Adipose tissue (tissue), 3 donors: ENCODE results near the gene MYO18B. TPM values are rescaled to one million over a fixed set of nuclear protein-coding genes. Genes with fewer than 3 reads are reported as not detected.

Experiments used
- H3K27ac ChIP-seq: one replicate; pipeline ENCODE4 v1.5.1; 2013; ENCODE audit warnings: low read depth, low read length
- WGBS, 3 donors: extraction: QIAGEN DNeasy Blood & Tissue Kit; methylation state at CpG; one replicate each; pipeline ENCODE4 v1.1.7; 2013; 5-methylcytosine and 5-hydroxymethylcytosine counted together
- polyA plus RNA-seq, 3 donors: library from polyadenylated mRNA; stranded (reverse); fragments of 200-250 nt; gene quantifications; one replicate each; pipeline ENCODE4 v1.2.3, GENCODE V29; 2013
- donor health status: healthy with polysubstance abuse.
- donor health status: Bipolar disorder and iron deficiency.
- donor health status: healthy.

The MYO18B gene
- polyA plus RNA-seq, 3 donors: 0.06 to 0.34 (median 0.21) TPM

DNA sequence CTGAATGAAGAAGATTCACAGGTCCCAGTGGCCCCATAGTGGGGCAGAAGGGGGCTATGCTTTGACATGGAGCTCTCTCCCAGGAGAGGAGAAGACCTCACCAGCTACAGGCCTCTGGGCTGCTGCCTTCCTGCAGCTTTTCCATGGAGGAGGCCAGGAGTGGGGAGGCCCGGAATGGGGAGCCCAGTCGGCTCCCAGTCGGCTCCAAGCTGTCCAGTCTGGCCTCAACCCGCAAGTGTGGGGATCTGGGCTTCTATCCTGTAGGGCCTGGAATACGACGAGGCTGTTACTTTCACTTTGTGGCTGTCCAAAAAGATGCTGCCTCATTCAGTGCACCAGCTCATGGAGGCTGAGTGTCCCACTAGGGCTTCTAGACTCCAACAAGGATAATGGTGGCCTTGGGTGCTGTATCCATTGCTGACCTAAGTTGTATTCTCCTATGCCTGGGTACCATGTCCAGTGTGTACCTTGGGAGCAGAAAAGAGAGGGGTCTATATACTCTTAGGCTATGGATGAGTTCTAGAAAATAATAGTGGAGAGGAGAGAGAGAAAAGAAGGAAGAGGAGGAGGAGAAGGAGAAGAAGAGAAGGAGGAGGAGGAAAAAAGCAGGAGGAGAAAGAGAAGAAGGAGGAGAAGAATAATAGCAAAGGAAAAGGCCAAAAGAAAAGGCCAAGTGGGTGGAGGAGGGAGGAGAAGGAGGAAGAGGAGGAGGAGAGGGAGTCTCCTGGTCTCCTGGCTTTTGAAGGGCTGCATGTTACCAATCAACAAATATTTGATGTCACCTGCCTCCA is 1.1 kb downstream of the MYO18B start:
- 81 to 88% (median 87%) methylated on average over 6 of the region's 6 CpGs for WGBS, 3 donors
- no peak overlapping the region for H3K27ac ChIP-seq

- 80 to 90% (median 89%) methylated on average over 4 of the region's 4 CpGs for WGBS, 3 donors
- no peak overlapping the region for H3K27ac ChIP-seq
Observed at GRCh38 chr22:25744694-25745093, 2.7 kb downstream of the MYO18B start.

DNA sequence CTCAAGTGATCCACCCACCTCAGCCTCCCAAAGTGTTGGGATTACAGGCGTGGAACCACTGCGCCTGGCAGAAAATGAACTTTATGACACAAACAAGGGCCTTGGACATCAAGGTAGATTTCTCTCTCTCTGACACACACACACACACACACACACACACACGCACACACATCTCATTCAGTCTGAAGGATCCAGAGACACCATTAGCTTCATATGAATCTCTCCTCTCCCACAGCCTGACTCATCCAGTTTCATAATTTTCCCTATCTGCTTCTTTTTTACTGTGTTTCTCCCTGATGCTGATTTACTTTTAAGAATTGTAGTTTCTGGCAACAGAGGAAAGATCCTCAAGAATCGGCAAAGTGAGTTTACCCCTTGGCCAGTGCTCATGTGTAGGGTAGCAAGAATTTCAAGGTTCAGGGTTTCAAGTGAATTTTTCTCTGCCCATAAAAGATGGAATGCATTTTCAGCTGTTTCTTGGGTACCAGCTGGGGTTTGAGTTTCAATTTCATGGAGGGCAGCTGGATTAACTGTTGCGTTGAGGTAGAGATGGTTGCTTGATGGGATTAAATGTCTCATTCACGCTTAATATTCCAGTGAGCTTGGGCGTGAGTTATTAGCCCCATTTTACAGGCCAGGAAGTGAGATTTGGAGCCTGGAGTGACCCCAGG is 3.5 kb downstream of the MYO18B start:
- H3K27ac ChIP-seq: no peak overlapping the region

DNA sequence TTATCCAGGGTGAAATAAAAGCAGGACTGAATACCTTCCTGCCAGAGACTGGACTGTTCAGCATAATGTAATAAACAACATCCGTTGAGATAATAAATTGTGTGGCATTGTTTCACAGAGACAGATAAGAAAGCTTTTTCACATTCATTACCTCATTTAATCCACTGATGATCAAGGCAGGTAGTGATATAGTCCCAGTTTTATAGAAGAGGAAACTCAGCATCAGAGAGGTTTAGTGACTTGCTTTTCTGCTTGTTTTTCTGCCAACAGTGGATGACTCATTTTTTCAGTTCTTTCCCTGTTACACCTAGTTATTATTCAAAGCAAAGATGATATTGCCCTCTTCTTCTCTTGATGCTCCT is 4.0 kb downstream of the MYO18B start:
- WGBS, 3 donors: 0 to 40% (median 12%) methylated on average over 1 of the region's 1 CpG
- H3K27ac ChIP-seq: no peak overlapping the region

More for the DNA sequence above, 3.5 kb downstream of the MYO18B start:
- WGBS, 3 donors: 70 to 83% (median 79%) methylated on average over 7 of the region's 7 CpGs

DNA sequence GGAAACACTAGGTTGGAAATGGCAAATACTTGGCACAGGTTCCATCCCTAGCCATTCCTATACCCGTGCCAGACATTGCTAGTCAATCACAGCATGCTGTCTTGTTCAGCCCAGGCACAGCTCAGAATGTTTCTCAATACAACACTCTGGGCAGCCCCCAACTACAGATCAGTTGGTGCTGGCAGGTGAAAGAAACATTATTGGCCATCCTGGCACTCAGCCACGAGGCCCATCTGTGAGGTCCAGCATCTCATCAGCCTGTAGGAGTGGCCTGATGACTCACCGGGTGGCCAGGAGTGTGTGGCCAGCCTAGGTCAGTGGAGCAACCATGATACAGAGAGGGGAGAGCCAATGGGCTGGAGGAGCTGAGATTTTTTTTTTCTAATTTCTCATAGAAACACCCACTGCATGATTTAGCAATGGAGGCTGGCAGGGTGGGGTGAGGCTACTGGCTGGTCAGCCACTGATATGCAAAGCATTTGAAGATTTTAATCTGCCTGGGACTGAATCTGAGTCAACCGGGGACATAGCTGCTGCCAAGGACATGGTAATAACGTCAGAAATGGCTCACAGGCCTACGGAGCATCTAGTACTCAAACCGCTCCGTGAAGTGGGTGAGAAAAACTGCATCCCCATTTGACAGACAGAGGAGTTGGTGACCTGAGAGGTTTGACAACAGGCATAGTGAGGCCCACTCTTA is 5.4 kb downstream of the MYO18B start:
- H3K27ac ChIP-seq: no peak overlapping the region

GRCh38 chr22:25748140-25748539 is 6.2 kb downstream of the MYO18B start:
- no peak overlapping the region for H3K27ac ChIP-seq
- WGBS, 3 donors: 71 to 77% (median 76%) methylated on average over 5 of the region's 5 CpGs

More for the DNA sequence above, 5.4 kb downstream of the MYO18B start:
- WGBS, 3 donors: 59 to 69% (median 65%) methylated on average over 8 of the region's 8 CpGs

DNA sequence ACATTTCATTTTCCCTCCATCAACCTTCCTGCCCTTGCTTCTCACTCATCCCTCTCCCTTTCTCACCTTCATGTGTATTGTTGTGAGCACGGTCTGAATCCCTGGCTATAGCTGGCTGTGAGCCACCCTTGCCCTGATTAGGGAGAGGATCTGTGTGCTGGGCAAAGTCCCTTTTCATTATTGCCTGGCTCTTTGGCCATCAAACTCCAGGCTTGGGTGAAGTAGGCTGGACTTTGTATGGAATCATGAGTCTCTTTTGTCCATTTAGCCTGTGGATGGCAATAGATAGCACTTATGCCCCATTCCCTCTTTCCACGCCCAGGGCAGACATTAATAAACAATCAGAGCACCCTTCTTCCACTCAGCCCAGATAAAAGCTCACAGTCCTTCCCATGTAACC is 6.7 kb downstream of the MYO18B start:
- 39 to 68% (median 45%) methylated on average over 2 of the region's 2 CpGs for WGBS, 3 donors
- no peak overlapping the region for H3K27ac ChIP-seq

- H3K27ac ChIP-seq: no peak overlapping the region
- 70 to 72% (median 70%) methylated on average over 10 of the region's 10 CpGs for WGBS, 3 donors
Observed at GRCh38 chr22:25749420-25750169, 7.6 kb downstream of the MYO18B start.

DNA sequence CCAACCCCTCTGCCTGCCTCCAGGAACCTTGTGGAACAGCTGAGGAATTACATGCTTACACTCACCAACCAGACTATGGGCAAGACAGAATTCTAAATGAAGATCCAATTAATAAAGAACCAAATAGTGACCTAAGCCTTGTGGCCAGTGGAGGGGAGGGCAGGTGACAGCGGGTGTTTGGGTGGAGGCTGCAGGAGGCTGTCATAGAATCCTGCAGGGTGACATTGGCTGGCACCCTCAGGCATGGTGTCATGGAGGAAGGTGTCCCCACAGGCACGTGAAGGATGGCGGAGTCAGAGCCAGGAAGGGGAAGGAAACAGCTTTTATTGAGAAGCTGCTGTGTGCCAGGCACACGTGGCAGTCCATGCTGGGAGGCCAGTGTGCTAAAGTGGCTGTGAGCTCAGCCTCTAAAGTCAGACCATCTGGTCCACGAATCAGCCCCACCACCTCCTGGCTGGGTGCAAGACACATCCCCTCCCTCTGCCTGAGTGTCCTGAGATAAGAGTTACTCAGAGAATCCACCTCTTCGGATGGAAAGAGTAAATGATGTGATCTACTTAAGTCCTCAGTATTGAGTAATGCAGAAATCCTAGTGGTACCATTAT is 8.7 kb downstream of the MYO18B start:
- 47 to 52% (median 48%) methylated on average over 6 of the region's 6 CpGs for WGBS, 3 donors

DNA sequence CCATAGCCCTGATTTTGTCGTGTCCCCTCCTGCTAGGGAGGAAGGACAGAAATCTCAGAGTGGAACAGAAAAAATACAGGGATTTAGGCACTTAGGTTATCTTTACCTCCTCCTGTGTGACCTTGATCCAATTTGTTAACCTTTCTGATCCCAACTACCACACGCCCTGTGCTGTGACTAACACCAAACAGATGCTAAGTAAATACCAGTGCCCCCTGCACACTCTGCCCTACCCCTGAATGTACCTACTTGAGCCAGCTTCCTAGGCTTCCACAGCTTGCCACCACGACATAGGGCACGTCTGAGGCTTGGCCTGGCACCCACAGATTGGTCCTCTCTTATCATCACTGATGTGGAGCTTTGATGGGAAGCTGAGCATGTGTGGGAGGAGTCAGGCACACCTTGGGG is 9.2 kb downstream of the MYO18B start:
- WGBS, 3 donors: 40 to 70% (median 69%) methylated on average over 4 of the region's 4 CpGs
- H3K27ac ChIP-seq: no peak overlapping the region

More for the DNA sequence above, 8.7 kb downstream of the MYO18B start:
- no peak overlapping the region for H3K27ac ChIP-seq

DNA sequence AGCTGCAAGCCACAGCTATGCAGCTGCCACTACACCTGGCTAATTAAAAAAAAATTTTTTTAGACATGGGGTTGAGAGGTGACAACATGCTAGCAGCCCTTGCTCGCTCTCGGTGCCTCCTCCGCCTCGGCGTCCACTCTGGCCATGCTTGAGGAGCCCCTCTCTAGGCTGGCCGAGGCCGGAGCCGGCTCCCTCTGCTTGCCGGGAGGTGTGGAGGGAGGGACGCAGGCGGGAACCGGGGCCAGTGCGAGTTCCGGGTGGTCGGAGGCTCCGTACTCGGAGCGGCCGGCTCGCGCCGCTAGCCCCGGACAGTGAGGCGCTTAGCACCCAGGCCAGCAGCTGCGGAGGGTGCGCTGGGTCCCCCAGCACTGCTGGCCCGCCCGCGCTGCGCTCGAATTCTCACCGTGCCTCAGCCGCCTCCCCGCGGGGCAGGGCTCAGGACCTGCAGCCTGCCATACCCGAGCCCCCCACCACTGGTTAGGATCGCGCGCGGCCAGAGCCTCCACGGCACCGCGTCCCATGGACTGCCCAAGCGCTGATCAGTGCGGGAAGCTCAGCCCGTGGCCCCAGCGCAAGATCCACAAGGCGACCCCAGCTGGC is 10.7 kb downstream of the MYO18B start:
- H3K27ac ChIP-seq: no peak overlapping the region
- 89 to 93% (median 91%) methylated on average over 45 to 48 of the region's 48 CpGs for WGBS, 3 donors

GRCh38 chr22:25753252-25753651 is 11.3 kb downstream of the MYO18B start:
- no peak overlapping the region for H3K27ac ChIP-seq
- WGBS, 3 donors: 87 to 90% (median 89%) methylated on average over 14 of the region's 14 CpGs

GRCh38 chr22:25754527-25755202 is 12.7 kb downstream of the MYO18B start:
- 62 to 81% (median 66%) methylated on average over 21 to 24 of the region's 24 CpGs for WGBS, 3 donors
- no peak overlapping the region for H3K27ac ChIP-seq

DNA sequence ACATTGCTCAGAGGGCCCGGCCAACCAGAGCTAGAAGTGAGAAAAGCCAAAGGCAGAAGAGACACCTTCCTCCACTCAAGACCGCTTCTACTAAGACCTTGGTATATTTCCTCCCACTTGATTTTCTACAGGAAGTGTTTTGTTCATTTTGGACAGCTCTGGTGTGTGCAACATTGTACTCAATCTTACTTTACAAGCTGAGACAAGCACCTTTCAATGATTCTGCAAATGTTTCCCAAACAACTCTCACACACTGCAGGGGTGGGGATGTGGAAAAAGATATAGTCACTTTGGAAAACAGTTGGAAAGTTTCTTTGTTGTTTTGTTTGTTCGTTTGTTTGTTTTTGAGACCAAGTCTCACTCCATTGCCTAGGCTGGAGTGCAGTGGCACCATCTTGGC is 15.7 kb downstream of the MYO18B start:
- no peak overlapping the region for H3K27ac ChIP-seq
- 61 to 83% (median 70%) methylated on average over 3 of the region's 3 CpGs for WGBS, 3 donors

- no peak overlapping the region for H3K27ac ChIP-seq
- WGBS, 3 donors: 90 to 97% (median 94%) methylated on average over 8 of the region's 8 CpGs
Observed at GRCh38 chr22:25758316-25758715, 16.3 kb downstream of the MYO18B start.

- H3K27ac ChIP-seq: no peak overlapping the region
- WGBS, 3 donors: 27 to 33% (median 32%) methylated on average over 5 of the region's 5 CpGs
Observed at GRCh38 chr22:25759825-25760231, 17.8 kb downstream of the MYO18B start.

DNA sequence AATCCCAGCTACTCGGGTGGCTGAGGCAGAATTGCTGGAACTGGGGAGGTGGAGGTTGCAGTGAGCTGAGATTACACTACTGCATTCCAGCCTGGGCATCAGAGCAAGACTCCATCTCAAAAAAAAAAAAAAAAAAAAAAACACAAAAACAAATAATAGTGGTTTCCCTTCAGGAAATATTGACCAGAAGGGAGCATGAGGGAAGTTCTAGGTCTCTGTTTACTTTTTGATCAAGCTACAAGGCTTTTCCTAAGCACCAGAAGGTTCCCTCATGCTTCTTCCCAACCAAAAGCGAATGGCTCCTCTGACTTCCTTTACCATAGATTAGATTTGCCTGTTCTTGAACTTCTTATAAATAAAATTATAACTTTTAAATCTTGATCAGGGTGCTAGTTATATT is 18.3 kb downstream of the MYO18B start:
- H3K27ac ChIP-seq: no peak overlapping the region
- 49 to 66% (median 60%) methylated on average over 2 of the region's 2 CpGs for WGBS, 3 donors
